Measurements from ENCODE around the gene HAPLN2.
A peak's percentile ranks its signal among the peaks of the same experiment; 100 is the strongest.

The HAPLN2 gene

DNA sequence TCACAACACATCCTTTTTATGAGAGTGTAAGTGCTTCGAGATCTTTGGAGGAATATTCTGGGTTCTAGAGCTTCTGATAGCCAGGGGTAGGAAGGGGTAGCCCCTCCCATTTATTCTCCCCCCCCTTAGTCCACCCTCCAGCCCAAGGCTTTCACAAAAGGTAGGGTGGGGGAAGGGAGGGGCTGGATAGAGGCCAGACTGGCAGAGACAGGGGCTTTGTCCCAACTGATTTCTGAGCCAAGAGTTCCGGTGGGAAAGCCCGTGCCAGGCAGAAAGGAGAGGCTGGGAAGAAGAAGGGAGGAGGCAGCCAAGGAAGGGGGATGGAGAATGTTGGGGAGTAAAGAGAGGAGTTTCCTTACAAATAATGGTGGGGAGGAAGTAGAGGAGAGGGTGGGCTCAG, 25.8 kb downstream of the HAPLN2 start:
- no peak for DNase-seq (ENCODE audit: low read depth)

DNA sequence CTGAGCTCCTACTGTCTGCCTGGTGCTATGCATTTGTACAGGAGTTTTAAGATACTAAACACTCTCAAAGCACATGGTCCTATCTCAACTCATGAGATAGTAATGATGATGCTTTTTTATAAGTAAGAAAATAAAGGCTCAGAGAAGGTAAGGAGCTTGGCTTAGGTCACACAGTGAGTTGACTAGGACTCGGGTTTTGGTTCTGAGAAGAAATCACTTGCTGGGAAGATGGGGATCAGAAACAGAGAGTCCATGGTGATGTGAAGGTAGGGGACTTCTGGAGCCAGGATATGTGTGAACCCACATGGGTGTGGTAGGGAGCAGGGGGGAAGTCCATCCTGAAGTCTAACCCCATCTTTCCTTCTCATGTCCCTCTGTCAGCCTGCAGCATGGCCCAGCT, 26.5 kb downstream of the HAPLN2 start:
- DNase-seq (ENCODE audit: low read depth) = no peak

DNA sequence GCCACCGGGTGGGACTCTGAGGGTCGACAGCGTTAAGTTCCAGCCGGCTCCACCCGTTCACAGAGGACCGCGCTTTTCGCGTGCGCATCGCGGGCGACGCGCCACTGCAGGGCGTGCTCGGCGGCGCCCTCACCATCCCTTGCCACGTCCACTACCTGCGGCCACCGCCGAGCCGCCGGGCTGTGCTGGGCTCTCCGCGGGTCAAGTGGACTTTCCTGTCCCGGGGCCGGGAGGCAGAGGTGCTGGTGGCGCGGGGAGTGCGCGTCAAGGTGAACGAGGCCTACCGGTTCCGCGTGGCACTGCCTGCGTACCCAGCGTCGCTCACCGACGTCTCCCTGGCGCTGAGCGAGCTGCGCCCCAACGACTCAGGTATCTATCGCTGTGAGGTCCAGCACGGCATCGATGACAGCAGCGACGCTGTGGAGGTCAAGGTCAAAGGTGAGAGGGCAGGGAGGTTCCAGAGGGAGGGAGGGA, 27.6 kb downstream of the HAPLN2 start:
- no peak for DNase-seq (ENCODE audit: low read depth)

DNA sequence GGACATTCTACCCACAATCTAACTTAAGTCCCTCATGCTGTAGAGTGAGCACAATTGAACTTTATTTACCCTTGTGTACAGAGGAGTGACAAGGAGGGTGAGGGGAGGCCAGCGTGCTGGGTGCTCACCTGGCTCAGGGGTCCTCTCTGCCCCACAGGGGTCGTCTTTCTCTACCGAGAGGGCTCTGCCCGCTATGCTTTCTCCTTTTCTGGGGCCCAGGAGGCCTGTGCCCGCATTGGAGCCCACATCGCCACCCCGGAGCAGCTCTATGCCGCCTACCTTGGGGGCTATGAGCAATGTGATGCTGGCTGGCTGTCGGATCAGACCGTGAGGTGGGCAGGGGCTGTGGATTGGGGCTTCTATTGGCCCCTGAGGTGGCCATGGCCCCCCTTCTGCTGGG, 28.1 kb downstream of the HAPLN2 start:
- no peak for DNase-seq (ENCODE audit: low read depth)

DNA sequence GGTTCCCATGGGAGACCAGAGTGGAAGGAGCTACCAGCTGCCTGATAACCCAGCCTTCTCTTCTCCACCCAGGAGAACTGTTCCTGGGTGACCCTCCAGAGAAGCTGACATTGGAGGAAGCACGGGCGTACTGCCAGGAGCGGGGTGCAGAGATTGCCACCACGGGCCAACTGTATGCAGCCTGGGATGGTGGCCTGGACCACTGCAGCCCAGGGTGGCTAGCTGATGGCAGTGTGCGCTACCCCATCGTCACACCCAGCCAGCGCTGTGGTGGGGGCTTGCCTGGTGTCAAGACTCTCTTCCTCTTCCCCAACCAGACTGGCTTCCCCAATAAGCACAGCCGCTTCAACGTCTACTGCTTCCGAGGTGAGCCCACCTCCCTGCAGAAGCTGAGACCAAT, 29.3 kb downstream of the HAPLN2 start:
- DNase-seq (ENCODE audit: low read depth) = no peak

DNA sequence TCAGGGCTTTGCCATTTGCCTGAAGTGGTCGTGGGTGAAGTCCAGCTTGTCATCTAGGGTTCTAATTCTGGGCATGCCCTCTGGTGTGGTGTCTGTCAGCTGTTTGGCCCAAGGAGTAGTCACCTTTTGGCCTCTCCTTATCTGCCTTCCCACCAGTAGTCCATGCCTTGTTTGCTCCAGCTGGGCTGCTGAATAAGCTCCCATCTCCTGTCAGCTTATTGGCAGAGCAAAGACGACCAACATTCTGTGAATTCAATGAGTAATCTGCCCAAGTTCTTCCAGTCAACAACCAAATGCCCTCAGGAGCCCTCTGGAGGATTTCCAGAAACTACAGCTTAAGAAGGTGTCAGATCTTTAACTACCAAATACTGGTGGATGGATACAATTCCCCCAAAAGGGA, 29.7 kb downstream of the HAPLN2 start:
- DNase-seq (ENCODE audit: low read depth) = no peak

DNA sequence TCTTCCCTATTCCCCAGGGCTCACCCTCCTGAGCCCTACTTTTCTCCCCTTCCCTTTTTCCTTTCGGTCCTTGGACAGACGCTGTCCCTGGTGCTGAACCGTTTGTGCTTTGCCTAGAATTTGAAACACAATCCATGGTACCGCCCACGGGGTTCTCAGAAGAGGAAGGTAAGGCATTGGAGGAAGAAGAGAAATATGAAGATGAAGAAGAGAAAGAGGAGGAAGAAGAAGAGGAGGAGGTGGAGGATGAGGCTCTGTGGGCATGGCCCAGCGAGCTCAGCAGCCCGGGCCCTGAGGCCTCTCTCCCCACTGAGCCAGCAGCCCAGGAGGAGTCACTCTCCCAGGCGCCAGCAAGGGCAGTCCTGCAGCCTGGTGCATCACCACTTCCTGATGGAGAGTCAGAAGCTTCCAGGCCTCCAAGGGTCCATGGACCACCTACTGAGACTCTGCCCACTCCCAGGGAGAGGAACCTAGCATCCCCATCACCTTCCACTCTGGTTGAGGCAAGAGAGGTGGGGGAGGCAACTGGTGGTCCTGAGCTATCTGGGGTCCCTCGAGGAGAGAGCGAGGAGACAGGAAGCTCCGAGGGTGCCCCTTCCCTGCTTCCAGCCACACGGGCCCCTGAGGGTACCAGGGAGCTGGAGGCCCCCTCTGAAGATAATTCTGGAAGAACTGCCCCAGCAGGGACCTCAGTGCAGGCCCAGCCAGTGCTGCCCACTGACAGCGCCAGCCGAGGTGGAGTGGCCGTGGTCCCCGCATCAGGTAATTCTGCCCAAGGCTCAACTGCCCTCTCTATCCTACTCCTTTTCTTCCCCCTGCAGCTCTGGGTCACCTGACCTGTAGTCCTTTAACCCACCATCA, 33.1 kb downstream of the HAPLN2 start:
- DNase-seq (ENCODE audit: low read depth) = no peak

DNA sequence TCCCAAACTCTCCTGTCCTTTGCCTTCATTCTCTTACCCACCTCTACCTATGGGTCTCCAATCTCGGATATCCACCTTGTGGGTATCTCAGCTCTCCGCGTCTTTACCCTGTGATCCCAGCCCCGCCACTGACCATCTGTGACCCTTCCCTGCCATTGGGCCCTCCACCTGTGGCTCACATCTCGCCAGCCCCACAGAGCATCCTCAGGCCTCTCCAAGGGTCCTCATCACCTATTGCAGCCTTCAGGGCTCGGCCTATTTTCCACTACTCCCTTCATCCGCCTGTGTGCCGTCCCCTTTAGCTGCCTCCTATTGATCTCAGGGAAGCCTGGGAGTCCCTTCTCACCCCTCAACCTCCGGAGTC, 33.8 kb downstream of the HAPLN2 start:
- DNase-seq (ENCODE audit: low read depth) = no peak

DNA sequence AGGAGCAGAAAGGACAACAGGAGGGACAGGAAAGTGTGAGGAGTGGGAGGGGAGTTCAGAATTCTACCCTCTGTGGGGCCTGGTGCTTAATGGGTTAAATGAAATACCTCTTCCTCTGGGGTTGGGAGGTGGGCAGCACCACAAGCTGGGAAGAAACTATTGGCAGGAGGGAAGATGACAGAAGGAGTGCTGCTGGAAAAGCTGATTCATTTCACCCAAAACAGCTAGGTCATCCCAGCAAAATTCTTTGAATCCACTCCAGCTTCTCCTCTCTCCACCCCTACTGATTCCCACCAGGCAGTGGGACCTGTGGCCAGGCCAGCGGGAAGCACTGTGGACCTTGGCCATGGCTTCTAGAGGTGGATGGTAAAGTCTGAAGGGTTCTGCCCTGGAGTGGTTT, 35.5 kb downstream of the HAPLN2 start:
- DNase-seq (ENCODE audit: low read depth) = no peak

DNA sequence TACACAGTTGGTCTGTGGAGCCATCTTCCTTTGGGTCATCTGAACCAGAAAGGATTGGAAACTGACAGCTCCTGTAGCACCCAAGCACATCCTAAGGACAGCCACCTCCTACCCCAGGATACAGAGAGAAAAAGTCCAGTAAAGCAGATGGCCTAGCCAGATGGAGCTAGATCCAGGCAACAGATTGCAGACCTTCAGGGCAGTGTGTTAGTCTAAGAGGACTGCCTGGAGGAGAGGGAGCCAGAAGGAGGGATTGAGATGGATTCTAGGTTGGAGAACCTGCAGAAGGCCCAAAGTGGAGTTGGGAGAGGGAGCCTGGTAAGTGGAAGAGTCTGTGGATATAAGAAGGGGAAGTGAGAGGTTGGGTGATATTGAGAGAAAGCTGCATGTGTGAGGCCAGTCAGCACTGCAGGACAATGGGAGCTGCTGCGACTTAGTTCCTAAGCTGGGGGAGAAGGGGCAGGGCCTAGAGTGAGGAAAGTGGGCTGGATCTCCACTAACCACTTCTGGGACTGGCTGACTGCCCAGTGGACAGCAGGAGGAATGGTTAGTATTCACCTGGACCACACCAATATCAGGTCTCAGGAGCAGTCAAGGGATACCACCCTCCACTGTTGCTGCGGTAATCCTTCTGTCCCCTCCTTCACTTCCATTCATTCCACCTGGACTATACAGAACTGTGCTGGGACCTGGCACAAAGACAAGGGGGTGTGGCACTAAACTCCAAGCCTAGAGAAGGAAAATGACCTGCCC, 36.1 kb downstream of the HAPLN2 start:
- DNase-seq (ENCODE audit: low read depth) = no peak

DNA sequence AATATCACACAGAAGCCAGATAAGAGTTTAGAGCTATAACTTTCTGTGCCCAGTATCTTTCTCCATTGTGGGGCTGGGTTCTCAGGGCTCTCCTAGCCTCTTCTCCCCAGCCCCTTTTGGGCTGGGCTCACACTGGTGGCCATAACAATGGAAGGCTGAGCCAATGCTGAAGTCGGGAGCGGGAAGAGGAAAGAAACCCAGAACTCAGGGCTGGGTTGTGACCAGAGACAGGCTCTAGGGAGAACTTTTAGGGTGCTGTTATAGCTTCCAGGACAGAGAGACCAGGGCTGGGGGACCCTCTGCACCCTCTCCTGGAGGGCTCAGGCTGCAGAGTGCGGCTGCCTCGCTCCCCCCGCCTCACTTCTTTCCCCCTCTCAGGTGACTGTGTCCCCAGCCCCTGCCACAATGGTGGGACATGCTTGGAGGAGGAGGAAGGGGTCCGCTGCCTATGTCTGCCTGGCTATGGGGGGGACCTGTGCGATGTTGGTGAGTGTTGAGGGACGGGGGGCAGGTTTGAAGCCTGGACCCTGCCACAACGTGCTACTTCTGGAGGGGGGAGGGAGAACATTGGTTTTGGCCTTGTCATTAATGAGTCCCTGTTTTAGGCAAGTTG, 36.8 kb downstream of the HAPLN2 start:
- no peak for DNase-seq (ENCODE audit: low read depth)

DNA sequence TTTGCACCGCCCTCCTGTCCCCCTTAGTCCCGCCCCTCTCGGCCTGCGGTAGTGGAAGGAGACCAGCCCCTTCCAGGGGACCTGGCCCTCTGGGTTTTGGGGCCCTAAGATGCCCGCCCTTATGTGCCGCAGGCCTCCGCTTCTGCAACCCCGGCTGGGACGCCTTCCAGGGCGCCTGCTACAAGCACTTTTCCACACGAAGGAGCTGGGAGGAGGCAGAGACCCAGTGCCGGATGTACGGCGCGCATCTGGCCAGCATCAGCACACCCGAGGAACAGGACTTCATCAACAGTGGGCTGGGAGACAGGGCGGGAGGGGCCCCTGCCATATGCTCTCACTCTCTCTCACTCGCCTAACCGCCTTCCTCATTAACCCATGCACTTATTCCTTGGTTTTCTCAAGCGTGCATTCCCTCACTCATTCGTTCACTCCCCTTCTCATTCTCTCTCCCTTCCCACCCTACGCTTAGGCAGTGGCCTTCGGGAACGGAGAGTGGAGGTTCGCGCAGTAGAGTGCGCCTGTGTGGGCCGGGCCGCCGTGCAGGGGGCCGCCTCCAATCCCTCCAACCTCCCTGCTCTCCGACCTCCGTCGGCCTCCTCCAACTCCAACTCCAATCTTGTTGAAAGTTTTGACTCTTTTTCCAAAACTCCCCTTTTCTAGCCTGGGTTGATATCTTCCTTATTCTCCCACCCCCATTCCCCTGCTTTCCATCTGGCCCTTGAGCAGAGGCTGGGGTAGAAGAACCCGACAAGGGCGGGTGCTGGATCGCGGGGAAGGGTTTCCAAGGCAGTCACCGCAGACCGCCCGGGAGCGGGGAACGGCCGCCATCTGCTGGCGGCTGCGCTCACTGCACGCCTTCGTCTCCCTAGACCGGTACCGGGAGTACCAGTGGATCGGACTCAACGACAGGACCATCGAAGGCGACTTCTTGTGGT, 37.9 kb downstream of the HAPLN2 start:
- no peak for DNase-seq (ENCODE audit: low read depth)

DNA sequence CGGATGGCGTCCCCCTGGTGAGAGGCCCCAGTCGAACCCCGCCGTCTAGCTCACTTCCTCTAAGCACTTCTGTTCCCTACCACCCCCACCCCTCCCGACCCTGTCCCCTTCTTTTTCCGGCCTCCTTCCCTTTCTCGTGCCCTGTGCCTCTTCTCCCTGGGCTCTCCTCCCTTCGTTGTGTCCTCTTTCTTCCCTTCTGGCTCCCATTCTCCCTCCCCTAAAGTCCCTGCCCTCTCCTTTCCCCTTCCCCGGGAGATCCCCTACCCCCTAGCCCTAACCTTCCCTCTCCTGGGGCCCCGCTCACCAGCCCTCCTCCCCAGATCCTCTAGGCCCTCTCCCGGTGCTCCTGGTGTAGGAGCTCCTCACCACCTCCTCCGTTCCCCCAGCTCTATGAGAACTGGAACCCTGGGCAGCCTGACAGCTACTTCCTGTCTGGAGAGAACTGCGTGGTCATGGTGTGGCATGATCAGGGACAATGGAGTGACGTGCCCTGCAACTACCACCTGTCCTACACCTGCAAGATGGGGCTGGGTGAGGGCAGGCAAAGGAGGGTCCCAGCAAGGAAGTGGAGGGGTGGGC, 38.6 kb downstream of the HAPLN2 start:
- DNase-seq (ENCODE audit: low read depth) = no peak

DNA sequence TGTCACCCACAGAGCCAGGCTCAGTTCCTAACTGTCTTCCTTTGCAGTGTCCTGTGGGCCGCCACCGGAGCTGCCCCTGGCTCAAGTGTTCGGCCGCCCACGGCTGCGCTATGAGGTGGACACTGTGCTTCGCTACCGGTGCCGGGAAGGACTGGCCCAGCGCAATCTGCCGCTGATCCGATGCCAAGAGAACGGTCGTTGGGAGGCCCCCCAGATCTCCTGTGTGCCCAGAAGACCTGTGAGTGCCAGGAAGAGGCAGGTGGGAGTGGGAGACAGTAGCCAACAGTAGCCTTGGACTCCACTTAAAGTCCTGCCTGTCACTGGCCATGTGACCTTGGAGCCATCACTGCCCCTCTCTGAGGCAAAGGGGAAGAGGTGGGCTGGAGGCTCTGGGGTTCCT, 39.3 kb downstream of the HAPLN2 start:
- DNase-seq (ENCODE audit: low read depth) = no peak

DNA sequence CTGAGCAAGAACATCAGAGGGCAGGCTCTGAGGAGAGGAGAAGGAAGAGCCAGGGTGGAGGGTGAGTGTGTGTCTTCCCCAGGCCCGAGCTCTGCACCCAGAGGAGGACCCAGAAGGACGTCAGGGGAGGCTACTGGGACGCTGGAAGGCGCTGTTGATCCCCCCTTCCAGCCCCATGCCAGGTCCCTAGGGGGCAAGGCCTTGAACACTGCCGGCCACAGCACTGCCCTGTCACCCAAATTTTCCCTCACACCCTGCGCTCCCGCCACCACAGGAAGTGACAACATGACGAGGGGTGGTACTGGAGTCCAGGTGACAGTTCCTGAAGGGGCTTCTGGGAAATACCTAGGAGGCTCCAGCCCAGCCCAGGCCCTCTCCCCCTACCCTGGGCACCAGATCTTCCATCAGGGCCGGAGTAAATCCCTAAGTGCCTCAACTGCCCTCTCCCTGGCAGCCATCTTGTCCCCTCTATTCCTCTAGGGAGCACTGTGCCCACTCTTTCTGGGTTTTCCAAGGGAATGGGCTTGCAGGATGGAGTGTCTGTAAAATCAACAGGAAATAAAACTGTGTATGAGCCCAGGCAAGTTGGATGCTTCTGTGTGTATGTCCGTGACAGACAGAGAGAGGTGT, 39.8 kb downstream of the HAPLN2 start:
- DNase-seq (ENCODE audit: low read depth) = no peak

DNA sequence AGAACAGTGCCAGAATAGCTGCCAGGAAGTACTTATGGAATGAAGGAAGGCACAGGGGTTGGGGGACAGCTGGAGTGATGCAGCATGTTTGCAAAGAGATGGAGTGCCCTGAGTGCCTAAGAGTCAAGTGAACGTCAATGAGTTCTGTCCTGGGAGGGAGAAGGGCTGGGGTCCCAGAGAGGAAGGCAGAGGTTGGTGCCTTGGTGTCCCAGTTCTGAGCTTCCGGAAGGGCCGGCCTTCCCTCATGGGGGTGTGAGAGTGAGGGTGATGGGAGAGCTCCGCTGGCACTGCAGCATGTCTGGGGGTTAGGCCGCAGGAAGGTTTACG, 40.4 kb downstream of the HAPLN2 start:
- DNase-seq (ENCODE audit: low read depth) = no peak

DNA sequence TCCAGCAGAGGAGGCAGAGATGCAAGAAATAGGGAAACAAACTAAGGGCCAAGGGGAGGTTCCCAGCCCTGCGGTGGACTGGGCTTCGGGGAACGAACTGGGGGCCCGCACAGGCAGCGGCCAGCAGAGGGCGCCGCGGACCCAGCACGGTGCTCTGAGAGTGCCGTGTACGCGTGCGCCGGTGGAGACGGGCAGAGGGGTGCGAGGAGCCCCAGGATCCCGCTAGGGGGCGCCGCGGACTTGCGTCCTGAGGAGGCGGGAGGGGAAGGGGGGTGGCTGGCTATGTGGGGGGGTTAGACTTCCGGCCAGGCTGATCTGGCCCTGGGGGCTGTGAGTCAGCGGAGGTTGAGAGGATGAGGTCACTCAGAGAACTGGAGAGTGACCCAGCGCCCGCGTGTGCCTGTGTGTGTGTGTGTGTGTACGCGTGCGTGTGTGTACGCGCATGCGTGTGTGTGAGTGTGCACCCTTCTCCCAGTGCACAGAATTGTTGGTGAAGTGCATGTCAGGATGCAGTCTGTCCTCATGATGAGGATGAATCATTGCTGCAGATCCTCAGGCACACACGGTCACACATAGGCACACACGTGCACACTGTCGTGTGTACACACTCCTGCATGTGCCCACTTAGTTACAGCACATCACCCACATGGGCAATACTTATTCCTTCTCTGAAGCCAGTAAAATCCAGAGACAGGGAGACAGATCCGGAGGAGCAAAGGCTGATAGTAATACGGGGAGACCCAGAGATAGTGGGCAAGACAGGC, 41.0 kb downstream of the HAPLN2 start:
- peak; percentile 87 for DNase-seq (ENCODE audit: low read depth)

DNA sequence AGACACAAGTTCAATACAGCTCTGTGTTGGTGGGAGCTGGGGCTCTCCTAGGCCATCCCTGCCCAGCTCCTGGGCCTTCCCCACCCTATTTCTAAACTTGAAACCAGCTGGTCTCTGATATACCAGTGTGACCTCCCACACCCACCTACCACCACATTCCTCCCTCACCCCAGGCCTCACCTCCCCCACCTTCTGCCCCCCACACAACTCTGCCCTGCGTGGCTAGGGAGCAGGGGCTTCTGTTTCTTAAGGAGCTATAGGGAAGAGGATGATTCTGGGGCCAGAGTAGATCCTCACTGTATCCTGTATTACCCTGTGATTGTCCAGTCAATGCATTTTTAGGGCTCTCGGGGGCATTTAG, 41.5 kb downstream of the HAPLN2 start:
- no peak for DNase-seq (ENCODE audit: low read depth)

DNA sequence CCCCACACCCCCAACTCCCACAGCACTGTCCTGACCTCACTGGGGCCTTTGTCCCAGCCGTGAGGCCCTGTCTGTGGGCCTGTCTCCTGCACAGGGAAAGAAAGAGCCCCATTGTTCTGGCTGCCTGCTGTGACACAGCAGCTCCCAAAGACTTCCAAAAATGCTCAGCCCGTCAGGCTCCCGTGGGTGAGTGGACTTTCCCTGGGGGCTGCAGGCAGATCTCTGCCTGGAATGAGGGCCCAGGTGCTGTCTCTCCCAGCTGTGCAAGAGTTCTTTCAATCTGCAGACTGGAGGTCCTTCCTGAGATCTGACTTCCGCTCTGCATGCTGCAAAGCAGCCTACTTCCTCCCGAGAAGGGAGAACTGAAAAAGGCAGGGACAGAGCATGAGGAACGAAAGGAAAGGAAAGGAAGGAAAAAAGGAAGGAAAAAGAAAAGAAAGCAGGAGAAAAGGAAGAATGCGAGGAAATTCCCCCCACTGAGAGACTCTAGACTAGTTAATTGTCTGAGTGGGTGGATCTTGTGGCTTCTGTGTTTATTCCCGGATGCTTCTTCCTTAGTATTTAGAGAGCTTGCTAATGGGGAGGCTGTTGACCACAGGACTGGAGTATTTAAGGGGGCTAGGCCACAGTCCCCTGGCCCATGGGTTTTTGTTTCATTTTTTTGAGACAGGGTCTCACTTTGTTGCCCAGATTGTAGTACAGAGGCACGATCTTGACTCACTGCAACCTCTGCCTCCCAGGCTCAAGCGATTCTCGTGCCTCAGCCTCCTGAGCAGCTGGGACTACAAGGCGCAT, 43.0 kb downstream of the HAPLN2 start:
- no peak for DNase-seq (ENCODE audit: low read depth)

DNA sequence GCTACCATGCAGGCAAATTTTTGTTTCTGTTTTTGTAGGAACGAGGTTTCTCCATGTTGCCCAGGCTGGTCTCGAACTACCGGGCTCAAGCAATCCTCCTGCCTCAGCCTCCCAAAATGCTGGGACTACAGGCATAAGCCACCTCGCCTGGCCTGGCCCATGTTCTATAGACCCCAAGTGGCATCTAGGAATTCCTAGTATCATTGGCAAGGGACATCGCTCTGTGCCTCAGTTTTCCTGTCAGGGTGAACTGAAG, 43.5 kb downstream of the HAPLN2 start:
- DNase-seq (ENCODE audit: low read depth) = no peak

Data from non-pigmented ciliary epithelial cell (primary cell).